GM21529 (cell line): ENCODE measurements around the gene A3GALT2.

Source experiments
- ATAC-seq: cut with Tn5 transposase; IDR thresholded peaks from one replicate; pipeline ENCODE4 v1.9.1; 2021; ENCODE audit not compliant: unreplicated experiment

Gene A3GALT2

DNA sequence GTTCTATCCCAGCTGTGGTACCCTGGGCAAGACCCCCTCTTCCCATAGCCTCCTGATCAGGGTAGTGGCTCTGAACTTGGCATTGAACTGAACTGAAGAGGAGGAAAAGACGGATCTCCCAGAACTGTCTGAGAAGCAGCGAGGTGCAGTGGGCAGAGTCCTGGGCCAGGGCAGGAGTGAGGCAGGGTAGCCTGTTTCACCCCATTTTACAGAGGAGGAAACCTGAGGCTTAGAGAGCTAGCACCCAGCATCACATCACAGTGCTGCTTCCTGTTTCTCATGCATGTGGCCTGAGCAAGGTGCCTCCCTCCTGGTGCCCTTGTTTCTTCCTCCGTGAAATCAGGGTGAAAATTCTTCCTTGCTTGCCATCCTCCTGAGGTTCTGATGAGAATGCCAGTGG, 47.5 kb downstream of the A3GALT2 start:
- ATAC-seq = no peak

DNA sequence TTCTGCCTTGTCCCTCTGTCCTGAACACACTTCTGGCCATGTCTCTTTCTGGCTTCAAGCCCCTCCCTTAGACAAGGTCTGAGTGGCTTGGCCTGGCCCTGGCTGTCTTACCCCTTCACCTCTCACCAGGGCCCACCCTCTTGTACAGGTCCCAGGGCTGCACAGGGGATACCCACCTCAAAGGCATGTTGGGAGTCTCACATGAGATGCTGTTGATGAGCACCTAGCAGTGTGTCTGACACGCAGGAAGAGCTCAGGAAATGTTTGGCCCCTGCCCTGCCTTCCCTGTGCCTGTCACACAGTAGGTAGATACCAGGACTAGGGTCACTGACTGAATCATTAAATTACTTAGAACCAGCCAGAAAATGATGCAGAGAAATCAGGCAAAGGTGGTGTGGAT, 48.0 kb downstream of the A3GALT2 start:
- ATAC-seq = no peak

GRCh38 chr1:33272509-33272908, 48.4 kb downstream of the A3GALT2 start:
- ATAC-seq = no peak

DNA sequence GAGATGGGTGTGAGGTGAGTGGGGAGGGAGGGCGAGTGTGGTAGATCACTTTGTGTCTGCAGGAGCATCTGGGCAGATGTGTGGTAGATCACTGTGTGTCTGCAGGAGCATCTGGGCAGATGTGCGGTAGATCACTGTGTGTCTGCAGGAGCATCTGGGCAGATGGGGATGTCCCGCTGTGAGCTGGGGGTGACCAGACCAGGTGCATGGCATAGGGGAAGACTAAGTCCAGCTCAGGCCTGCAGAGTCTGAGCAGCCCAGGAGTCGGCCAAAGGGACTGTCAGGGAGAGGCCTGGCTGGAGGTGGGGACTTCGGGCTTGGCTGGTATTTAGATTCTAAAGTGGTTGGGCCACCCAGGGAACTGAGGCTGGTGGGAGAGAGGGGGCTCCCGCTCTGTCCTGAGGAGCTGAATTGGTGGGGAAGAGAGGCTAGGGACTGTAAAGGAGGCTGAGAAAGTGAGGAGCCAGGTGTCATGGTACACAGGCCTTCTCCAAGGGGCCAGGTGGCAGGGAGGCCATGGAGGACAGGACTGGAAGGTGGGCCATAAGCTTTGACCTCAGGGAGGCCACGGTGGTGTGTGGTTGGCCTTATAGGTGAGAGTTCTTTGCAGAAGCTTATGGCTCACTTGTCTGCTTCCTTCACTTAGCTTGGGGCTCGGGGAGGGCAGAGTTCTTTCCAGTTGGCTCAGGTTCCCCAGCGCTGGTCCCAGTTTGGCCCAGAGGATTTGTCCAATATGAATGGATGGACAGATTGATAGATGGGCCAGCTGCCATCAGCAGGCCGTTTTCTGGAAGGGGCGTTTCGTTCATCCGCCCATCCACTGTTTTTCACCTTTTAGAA, 49.0 kb downstream of the A3GALT2 start:
- no peak for ATAC-seq

GRCh38 chr1:33270808-33271465, 50.0 kb downstream of the A3GALT2 start:
- ATAC-seq = no peak

GRCh38 chr1:33270379-33270778, 50.5 kb downstream of the A3GALT2 start:
- no peak for ATAC-seq

- ATAC-seq = no peak
These were observed 51.3 kb downstream of the A3GALT2 start for GRCh38 chr1:33269621-33270020.

- no peak for ATAC-seq
These were observed 51.8 kb downstream of the A3GALT2 start for GRCh38 chr1:33268927-33269610.

- no peak for ATAC-seq
These were observed 52.4 kb downstream of the A3GALT2 start for GRCh38 chr1:33268457-33268856.

- no peak for ATAC-seq
These were observed 53.3 kb downstream of the A3GALT2 start for GRCh38 chr1:33267468-33268205.

- ATAC-seq = no peak
These were observed 54.1 kb downstream of the A3GALT2 start for GRCh38 chr1:33266766-33267165.

DNA sequence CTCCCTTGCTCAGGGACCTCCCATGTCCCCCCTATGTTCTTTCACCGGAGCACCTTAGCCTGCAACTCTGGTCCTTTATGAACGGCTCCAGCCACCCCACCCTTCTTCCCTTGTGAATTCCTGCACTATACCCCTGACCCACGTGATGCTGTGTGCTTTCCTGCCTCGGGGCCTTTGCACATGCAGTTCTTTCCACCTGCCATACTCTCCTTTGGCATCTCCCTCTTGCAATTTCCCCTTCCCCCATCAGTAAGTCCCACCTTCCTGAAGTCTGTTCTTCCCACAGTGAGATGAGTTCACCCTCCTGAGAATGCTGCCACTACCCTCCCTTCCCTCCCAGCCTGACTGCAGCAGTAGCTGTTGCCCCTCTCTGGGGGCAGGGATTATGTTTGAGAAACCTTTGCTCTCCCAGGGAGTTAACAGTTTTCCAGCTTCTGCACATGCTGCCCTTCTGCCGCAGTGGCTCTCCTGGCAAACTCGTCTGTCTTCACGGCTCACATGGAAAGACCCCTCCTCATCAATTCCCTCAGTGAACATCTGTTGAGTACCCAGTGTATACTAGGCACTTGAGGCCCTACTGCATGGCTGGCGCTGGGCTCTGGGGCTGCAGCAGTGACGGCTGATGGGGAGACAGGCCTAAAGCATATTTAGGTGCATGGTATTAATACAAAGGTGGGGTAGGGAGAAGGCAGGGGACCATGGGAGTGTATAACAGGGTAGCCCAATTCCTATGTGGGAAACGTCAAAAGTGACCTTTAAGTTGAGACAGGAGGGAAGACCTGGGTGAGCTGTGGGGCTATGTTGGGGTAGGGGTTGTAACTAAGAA, 54.9 kb downstream of the A3GALT2 start:
- no peak for ATAC-seq

DNA sequence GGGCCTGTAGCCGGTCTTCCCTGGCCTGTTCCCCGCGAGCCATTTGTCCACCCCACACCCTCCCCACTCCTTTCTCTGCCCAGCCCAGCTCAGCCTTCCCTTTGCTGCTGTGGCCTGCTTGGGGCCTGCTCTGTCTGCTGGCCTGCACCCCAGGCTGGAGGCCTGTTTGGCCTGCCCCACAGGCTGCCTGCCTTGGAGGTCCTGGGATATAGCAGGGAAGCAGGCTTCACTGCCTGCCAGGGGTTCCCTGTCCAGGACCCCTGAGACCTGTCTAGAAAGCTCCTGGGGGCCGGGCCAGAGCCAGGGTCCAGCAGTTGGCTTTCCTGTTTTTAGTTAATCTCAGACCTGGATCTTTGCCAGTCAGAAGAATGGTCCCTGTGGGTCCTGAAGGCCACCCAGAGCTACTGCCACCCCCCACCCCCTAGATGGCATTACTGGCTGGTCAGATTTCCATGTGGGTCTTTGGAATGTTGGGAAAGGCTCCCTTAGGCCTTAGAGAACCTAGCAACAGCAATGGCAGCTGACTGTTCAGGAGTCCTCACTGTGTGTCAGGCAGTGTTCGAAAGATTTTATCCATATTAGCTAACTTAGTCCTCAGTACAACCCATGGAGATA, 56.9 kb downstream of the A3GALT2 start:
- no peak for ATAC-seq

- ATAC-seq = no peak
These were observed 59.6 kb downstream of the A3GALT2 start for GRCh38 chr1:33261344-33261743.

DNA sequence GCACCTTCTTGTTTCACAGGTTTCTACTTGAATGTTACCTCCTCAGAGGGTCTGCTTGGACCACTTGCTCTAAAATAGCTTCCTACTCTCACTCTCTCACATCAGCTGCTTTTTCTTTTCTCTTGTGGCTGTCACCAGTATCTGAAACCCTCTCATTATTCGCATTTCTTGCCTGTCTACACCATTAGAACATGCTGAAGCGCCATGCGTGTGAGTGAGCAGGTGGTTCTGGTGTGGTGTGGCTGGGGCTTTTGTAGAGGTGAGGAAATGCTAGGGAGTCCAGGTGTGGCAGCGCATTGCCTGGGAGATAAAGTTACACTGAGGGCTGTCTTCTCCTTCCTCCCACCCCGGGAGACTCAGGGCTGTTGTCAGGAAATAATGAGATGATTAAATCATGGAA, 60.5 kb downstream of the A3GALT2 start:
- ATAC-seq = no peak

GRCh38 chr1:33259879-33260278, 61.0 kb downstream of the A3GALT2 start:
- ATAC-seq = no peak

DNA sequence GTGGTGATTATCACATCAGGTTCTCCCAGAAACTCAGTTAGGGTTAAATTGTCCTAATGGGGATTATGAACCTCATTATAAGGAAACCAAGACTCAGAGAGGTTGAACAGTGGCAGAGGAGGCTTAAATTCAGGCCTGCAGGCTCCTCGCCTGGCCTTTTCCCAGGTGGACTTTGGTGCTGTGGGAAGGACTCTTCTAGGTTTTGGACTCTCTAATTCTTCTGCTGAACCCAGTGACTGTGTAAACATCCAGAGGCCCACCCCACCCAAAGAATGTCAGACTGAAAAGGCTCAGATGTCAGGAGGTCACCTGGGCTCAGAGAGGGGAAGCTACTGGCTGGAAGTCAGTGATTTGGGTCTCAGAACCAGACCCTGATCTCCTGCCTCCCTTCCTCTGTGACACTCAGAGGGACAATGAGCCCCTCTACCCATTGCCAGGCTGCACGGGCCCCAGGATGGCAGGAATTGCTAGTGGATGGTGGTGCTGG, 62.1 kb downstream of the A3GALT2 start:
- no peak for ATAC-seq

DNA sequence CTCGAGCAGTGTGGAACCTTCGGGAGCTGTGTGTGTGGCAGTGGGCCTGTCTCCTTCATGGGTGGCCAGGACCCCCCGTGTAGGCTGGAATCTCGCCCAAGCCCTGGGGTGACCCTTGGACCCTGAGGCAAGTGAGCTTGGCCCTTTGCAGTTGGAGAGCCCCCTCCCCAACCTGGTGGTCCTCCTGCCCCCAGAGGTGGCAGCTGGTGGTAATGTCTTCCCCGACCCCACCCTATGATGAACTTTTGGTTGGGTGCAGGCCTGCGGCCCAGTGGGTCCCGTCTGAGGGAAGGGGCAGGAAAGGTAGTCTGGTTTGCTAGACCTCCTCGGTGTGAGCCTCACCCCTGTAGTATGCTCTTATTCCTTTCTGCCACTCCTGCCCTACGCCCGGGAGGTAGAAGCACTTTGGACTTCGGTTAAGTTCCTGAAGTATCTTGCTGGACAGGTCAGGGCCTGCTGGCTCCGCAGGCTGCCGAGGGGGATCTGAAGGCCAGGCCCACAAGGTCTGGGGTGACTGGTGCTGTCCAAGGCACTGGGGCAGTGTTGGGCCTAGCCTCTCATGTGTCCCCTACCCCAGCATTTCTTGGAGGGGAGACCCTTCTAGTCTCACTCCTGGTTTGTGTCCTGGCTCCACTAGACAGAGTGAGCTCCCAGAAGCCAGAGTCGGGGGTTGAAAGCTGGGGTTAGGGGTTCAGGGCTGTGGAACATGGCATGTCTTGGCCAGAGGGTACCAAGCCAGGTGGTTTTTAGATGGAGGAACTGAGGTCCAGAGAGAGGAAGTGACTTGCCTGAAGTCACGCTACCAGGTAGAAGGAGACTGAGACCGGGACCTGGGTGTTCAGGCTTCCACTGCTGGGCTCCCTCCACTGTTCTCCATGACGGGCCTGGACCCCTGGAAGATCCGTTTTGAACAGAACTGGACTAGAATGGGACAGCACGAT, 62.9 kb downstream of the A3GALT2 start:
- ATAC-seq = no peak
